Mucosa of descending colon (tissue), 3 donors: ENCODE results near the gene CACNB2. TPM values are rescaled to one million over a fixed set of nuclear protein-coding genes. Genes with fewer than 3 reads are reported as not detected.

Source experiments
- ATAC-seq: fragments of 200-7000 bp; cut with Tn5 transposase; one replicate; pipeline ENCODE4 v1.9.1; 2020; ENCODE audit warnings: mild to moderate bottlenecking, moderate library complexity
- DNase-seq, 3 donors: peaks; one replicate each; pipeline ENCODE4 v3.0.0-alpha.2; 2020
- H3K36me3 ChIP-seq: fragments of 200-600 bp; one replicate; pipeline ENCODE4 v1.8.0; 2021; ENCODE audit warnings: low read depth, mild to moderate bottlenecking
- H3K4me1 ChIP-seq: fragments of 200-600 bp; one replicate; pipeline ENCODE4 v1.8.0; 2021; ENCODE audit warnings: low read depth, mild to moderate bottlenecking
- H3K4me3 ChIP-seq: fragments of 200-600 bp; one replicate; pipeline ENCODE4 v1.8.0; 2021; ENCODE audit warnings: mild to moderate bottlenecking
- H3K9me3 ChIP-seq: fragments of 200-600 bp; one replicate; pipeline ENCODE4 v1.8.0; 2021; ENCODE audit warnings: mild to moderate bottlenecking
- CTCF ChIP-seq: fragments of 200-600 bp; IDR thresholded peaks from one replicate; pipeline ENCODE4 v1.8.0; 2022; ENCODE audit warnings: antibody characterized with exemption, mild to moderate bottlenecking
- intact Hi-C, 2 donors: fragments of 100-400 bp; cut with DNase I in 1 of 2; cut with micrococcal nuclease in 1 of 2; formaldehyde crosslinking; loops; one replicate each; pipeline versions ENCODE4 v1.11.0 to v1.11.1; 2022; cut with DNase I, micrococcal nuclease
- total RNA-seq, 3 donors: library from RNA; stranded (reverse); fragmentation: NEBNext Ultra II Directional in 2 of 3; extraction: Animal tissue kit (Norgen Biotek cat#: 25700) in 2 of 3; gene quantifications; one replicate each; pipeline versions ENCODE4 v1.2.1 to v1.2.4, GENCODE V29; 2021 to 2023
- donor health status: DM: no; HTN: no; CAD: no; lungs with moderate emphysema.
- donor health status: DM: no; HTN: no; CAD: no.
- donor health status: DM: no; HTN: yes; CAD: no.

The CACNB2 gene
- total RNA-seq, 3 donors from 2014 or later = 13.6 to 26.2 (median 19.8) TPM

GRCh38 chr10:18271491-18271890, 131.3 kb downstream of the CACNB2 start:
- intact Hi-C loops = no loop called here
- Histone ChIP-seq H3K36me3 (no peaks in the 10 kb centered on the region), H3K9me3 (no peaks in the 10 kb centered on the region), H3K4me3 (no peak overlapping the region), H3K4me1 (no peaks in the 10 kb centered on the region)
- ATAC-seq (no peak), DNase-seq (no peak)
- no peak for TF ChIP-seq CTCF

- Histone ChIP-seq H3K4me1 (no peaks in the 10 kb centered on the region), H3K4me3 (no peak overlapping the region), H3K36me3 (no peaks in the 10 kb centered on the region), H3K9me3 (no peaks in the 10 kb centered on the region)
- intact Hi-C loops = no loop called here
- DNase-seq = no peak
- ATAC-seq = no peak
- no peak for TF ChIP-seq CTCF
Observed at GRCh38 chr10:18273039-18273438, 132.8 kb downstream of the CACNB2 start.

GRCh38 chr10:18278181-18278580, 138.0 kb downstream of the CACNB2 start:
- no peak overlapping the region for H3K4me3 ChIP-seq
- no peaks in the 10 kb centered on the region for H3K9me3 ChIP-seq
- no peak for TF ChIP-seq CTCF
- H3K36me3 ChIP-seq = no peaks in the 10 kb centered on the region
- intact Hi-C loops = no loop called here
- H3K4me1 ChIP-seq = no peaks in the 10 kb centered on the region
- DNase-seq = no peak
- no peak for ATAC-seq

GRCh38 chr10:18279173-18279572, 138.9 kb downstream of the CACNB2 start:
- no peak for TF ChIP-seq CTCF
- no peak overlapping the region for H3K4me3 ChIP-seq
- intact Hi-C loops = no loop called here
- DNase-seq (no peak), ATAC-seq (no peak)
- no peaks in the 10 kb centered on the region for H3K4me1 ChIP-seq
- no peaks in the 10 kb centered on the region for H3K36me3 ChIP-seq
- H3K9me3 ChIP-seq = no peaks in the 10 kb centered on the region

- DNase-seq = no peak
- no peak for ATAC-seq
- no peak overlapping the region for H3K4me3 ChIP-seq
- TF ChIP-seq CTCF = no peak
- no peaks in the 10 kb centered on the region for H3K36me3 ChIP-seq
- intact Hi-C loops = no loop called here
- no peaks in the 10 kb centered on the region for H3K9me3 ChIP-seq
- H3K4me1 ChIP-seq = no peaks in the 10 kb centered on the region
Observed at GRCh38 chr10:18282094-18282493, 141.9 kb downstream of the CACNB2 start.

- no peak for TF ChIP-seq CTCF
- intact Hi-C loops = no loop called here
- DNase-seq = no peak
- ATAC-seq = no peak
- no peaks in the 10 kb centered on the region for H3K4me1 ChIP-seq
- no peaks in the 10 kb centered on the region for H3K9me3 ChIP-seq
- no peaks in the 10 kb centered on the region for H3K36me3 ChIP-seq
- no peak overlapping the region for H3K4me3 ChIP-seq
Observed at GRCh38 chr10:18290651-18291313, 150.6 kb downstream of the CACNB2 start.
